Fibroblast of skin of left biceps (primary cell): ENCODE results near the gene LYSET.
"Not testable (repeated sequence)": the region's sequence is repeated elsewhere in the genome, so short reads cannot be mapped to it uniquely, and the experiment has no call there.

ENCODE experiments used
- DNase-seq, 2 experiments: peaks; one replicate each; pipeline ENCODE4 v3.0.0-alpha.2; 2013; ENCODE audit warnings: low read depth in 2 of 2

LYSET gene

DNA sequence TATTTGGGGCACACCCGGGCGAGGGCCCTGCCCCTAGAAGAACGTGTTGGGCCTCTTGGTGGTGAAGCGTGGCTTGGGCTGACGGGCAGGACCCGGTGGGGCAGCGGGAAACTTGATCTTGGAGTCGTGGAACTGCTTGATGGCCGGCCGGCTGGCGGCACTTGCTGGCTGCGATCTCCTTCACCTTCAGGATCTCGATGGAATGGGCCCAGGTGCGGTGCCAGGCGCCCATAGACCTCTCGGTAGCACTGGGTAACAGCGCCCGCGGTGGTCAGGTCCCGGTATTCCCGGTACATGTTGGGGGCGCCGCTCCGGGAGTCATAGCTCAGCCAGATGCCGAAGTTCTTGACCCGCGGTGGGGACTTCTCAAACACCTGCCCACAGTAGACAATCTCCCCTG is 38.4 kb downstream of the LYSET start:
- DNase-seq, result no peak

GRCh38 chr14:93228550-93228949 is 43.4 kb downstream of the LYSET start:
- no peak for DNase-seq

DNA sequence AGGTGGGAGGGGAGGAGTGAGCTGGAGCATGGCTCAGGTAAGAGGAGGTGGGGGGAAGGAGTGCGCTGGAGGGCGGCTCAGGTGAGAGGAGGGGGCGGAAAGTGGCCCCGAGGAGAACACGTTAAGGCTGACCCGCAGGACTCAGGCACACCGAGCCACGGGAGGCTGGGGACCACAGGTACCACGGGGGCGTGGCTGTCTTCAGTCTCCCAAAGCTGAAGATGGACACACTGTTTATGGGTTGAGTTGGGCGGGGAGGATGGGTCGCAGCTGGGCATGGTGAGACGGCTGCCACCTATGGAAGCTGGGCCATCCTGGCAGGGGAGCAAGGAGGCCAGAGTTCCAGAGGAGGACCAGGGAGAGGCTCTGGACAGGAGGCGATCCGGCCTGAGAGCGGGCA is 45.4 kb downstream of the LYSET start:
- no peak for DNase-seq

GRCh38 chr14:93231129-93231979 is 46.2 kb downstream of the LYSET start:
- no peak for DNase-seq

- no peak for DNase-seq
Measured at GRCh38 chr14:93232159-93232558, 47.0 kb downstream of the LYSET start.

DNA sequence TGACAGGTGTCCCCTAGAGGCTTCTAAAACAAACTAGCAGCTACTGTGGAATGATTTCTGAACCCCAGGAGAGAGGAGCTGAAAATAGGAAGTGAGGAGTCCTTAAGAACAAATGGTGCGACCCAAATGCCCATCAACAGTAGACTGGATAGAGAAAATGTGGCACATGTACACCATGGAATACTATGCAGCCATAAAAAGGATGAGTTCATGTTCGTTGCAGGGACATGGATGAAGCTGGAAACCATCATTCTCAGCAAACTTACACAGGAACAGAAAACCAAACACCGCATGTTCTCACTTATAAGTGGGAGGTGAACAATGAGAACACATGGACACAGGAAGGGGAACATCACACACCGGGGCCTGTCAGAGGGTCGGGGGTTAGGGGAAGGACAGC is 48.0 kb downstream of the LYSET start:
- not testable (repeated sequence) for DNase-seq

DNA sequence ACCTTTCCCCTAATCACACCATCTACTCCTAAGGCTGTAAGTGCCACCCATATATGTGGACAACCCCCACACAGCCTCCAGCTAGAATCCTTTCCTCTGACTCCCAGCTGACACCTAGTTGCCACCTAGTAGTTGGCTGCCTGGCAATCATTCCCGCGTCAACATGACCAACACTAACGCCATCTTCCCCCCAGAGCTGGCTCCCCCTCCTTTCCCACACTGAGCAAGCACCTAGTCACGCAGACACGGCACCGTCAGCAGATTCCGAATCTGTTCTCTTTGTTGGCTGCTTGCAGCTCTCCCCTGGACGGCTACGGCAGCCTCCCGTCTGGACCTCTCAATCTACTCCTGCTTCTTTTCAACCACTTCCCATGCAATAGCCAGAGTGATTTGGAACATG is 49.7 kb downstream of the LYSET start:
- DNase-seq, result no peak
